GM12865 (cell line): Measurements from ENCODE around the gene BOK.

Experiments used
- DNase-seq: peaks from one replicate; pipeline ENCODE4 v3.0.0; 2010; ENCODE audit warnings: low read depth
- H3K4me3 ChIP-seq: 2 replicates; pipeline ENCODE4 v1.5.1; 2011; ENCODE audit warnings: mild to moderate bottlenecking, low read depth, low read length, control low read depth
- TF ChIP-seq, protein P1 (sequence below): IDR thresholded peaks from 2 replicates; pipeline ENCODE4 v1.5.1; 2011; ENCODE audit warnings: low read length, control low read depth, low read depth, inconsistent platforms; ENCODE audit not compliant: insufficient read depth; ENCODE audit errors: missing control alignments

BOK gene

DNA sequence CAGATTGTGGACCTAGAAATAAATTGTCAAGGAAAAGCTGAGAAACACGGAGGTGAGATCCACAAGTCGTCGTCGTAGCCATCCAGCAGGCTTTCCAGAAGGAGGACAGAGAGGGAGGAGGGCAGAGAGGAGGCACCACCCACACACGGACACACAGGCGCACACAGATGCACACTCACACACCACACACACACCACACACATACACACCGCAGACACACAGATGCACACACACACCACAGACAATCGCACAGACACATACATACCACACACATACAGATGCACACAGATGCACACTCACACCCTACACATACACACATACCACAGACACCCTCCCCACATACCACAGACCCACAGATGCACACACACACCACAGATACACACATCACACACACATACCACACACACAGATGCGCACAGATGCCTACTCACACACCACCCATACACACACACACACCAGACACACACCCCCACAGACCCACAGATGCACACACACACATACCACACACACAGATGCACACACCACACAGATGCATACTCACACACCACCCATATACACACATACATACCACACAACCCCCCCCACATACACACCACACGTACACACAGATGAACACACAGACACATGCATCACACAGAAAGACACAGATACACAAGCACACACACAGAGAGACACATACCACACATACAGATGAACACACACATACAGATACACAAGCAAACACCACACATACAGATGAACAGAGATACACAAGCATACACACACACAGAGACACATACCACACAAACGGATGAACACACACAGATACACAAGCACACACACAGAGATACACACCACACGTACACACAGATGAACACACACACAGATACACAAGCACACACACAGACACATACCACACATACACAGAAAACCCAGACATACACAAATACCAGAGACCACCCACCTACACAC, 12.7 kb upstream of the BOK start:
- TF ChIP-seq, protein P1, sequence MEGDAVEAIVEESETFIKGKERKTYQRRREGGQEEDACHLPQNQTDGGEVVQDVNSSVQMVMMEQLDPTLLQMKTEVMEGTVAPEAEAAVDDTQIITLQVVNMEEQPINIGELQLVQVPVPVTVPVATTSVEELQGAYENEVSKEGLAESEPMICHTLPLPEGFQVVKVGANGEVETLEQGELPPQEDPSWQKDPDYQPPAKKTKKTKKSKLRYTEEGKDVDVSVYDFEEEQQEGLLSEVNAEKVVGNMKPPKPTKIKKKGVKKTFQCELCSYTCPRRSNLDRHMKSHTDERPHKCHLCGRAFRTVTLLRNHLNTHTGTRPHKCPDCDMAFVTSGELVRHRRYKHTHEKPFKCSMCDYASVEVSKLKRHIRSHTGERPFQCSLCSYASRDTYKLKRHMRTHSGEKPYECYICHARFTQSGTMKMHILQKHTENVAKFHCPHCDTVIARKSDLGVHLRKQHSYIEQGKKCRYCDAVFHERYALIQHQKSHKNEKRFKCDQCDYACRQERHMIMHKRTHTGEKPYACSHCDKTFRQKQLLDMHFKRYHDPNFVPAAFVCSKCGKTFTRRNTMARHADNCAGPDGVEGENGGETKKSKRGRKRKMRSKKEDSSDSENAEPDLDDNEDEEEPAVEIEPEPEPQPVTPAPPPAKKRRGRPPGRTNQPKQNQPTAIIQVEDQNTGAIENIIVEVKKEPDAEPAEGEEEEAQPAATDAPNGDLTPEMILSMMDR, result no peak
- DNase-seq, result no peak
- no peak overlapping the region for H3K4me3 ChIP-seq

DNA sequence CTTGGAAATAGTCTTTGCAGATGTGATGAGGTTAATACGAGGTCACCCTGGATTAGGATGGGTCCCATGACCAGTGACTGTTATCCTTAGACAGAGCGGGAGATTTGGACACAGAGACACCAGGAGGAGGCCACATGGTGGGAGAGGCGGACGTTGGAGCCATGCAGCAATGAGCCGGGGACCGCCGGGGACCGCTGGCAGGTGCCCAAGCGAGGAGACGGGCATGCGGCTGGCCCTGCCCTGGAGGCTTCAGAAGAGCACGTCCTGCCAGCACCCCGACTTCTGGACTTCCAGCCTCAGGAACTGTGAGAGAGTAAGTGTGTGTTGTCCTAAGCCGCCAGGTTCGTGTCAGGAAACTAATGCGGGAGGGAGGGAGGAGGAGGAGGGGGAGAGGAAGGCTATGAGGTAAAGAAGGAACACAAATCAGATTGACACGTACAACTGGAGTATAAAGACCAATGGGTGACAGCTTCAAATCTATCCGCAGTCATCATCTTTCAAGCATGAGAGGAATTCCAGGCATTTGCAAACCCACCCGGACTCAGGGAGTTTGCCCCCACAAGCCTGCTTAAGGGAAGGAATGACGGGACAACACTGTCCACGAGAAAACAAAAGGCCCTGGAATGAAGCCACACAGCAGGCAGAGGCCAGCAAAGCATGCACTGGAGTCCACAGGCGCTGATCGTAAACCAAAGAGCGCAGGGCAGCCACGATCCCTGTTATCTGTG, 11.6 kb upstream of the BOK start:
- TF ChIP-seq, protein P1, result no peak

DNA sequence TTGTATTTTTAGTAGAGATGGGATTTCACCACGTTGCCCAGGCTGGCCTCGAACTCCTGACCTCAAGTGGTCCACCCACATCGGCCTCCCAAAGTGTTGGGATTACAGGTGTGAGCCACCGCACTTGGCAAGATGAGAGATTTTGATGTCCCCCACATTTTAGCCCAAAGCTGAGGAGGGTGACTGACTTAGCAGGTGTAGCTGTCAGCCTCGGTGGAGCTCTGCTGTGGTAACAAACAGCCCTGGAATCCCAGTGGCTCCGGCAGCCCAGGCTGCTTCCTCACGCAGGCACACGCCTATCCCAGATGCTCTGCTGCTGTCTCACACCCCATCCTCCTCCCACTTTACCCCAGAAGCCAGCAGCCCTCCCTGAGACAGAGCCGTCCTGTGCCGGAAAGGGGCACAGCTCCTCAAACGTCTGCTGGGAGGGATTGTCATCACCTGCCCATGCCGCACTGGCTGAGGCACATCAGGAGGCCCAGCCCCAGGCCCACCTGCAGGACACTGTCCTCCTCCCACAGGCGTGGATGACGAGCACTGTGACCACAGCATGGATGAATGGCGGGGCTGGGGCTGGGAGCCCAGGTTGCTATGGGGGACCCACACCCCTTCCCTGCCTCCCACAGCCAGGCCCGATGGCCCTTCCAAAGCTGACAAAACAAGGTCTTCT, 10.6 kb upstream of the BOK start:
- TF ChIP-seq, protein P1, result no peak
- no peak for DNase-seq
- no peak overlapping the region for H3K4me3 ChIP-seq

More for the DNA sequence above, 11.6 kb upstream of the BOK start:
- DNase-seq, result no peak
- H3K4me3 ChIP-seq, result no peak overlapping the region

DNA sequence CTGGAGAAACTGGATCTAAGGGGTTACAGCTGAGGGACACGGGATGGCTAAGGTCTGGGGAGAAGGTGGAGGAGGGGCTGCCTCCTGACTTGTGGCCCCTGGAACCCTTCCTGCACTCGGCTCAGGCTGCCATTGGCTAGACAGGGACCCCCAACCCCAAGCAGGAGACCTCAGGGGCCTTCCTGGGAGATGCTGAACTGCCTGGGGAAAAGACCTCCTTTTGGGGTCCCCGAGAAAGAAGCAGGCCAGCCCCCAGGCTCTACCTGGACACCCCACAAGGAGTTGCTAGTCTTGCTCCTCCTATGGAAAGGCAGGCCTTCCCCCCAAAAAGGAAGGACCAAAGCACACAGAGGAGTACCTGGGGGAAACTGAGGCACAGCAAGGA, 10.1 kb upstream of the BOK start:
- no peak for DNase-seq
- no peak overlapping the region for H3K4me3 ChIP-seq
- TF ChIP-seq, protein P1, result no peak

DNA sequence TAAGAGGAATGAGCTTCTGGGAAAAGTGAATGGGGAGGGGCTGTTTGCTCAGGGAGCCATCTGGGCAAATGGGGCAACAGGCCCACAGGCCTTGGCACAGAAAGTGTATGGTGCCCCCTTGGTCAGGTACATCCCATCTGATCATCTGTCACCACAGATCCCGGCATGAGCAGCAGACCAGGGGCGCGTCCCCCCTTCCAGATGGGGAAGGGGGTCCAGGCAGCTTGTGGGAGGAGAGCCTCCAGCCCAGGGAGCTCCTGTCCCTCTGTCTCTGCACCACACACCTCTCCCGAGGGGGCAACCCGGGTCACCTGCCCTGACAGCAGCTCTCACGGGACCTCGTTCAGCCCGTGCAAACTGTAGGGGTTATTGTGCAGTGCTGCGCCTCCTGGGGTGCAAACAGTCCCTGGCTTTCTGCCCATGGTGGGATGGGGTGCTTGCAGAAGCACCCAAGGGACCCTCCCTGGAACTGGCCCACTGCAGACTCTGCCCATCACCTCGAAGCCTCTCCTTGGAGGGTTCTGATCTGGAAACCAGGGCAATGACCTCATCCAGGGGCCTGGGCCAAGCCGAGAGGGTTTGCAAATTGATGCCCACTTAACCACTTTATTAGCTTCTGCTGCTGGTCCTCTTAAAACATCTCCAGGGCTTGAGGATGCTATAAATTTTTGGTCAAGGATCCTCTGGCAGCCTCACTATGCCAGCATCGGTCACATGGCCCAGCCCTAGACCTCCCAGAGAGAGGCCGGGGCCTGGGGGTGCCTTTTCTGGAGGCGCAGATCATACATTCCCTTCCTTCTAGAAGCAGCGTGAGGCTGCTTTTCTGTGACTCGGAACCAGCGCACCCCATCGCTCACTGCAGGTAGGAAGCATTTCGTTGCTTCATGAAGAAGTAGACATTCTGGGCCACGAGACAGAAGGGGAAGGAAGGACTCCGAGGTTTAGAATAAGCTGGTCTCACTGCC, 7.6 kb upstream of the BOK start:
- no peak overlapping the region for H3K4me3 ChIP-seq
- TF ChIP-seq, protein P1, result no peak
- no peak for DNase-seq

DNA sequence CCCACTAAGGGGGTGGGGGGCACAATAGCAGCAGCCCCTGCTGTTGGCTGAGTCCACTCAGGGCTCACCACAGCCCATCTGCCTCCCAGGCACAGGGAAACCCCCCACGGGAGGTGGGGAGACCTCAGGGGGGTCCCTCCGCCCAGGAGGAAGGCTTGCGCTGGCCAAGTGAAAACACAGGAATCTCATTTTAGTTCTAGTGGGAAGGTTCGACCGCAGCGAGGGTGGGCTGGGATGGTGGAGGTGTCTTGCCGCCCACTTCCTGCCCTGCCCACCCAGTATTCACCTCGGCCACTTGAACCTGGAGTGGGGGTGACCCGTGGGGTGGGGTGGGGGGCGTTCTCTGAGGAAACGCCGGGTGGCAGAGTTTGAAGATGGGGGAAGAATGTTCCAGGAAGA, 6.9 kb upstream of the BOK start:
- TF ChIP-seq, protein P1, result no peak
- no peak overlapping the region for H3K4me3 ChIP-seq
- no peak for DNase-seq
